ENCODE measurements around the gene ZGPAT.
"Not testable (repeated sequence)": the region's sequence is repeated elsewhere in the genome, so short reads cannot be mapped to it uniquely, and the experiment has no call there.

Gene ZGPAT

GRCh38 chr20:63664861-63665594, 42.8 kb upstream of the ZGPAT start:
- Histone ChIP-seq H3K9ac (ENCODE audit: low read length) (no peak overlapping the region), H3K9me3 (ENCODE audit: low read length) (no peaks in the 10 kb centered on the region), H3K4me1 (ENCODE audit: insufficient read depth, low read length) (no peaks in the 10 kb centered on the region), H3K27ac (ENCODE audit: low read depth, low read length) (no peak overlapping the region), H3K36me3 (ENCODE audit: insufficient read depth, low read length) (peaks cover 43% of the 10 kb centered on the region), H3K4me3 (ENCODE audit: low read depth in 1 of 2, low read length in 2 of 2) (no peak overlapping the region), H3K27me3 (ENCODE audit: control insufficient read depth in 1 of 2, insufficient read depth in 2 of 2, low read length in 2 of 2) (no peaks in the 10 kb centered on the region)

- peaks cover 43% of the 10 kb centered on the region for H3K36me3 ChIP-seq (ENCODE audit: insufficient read depth, low read length)
- no peak overlapping the region for H3K27ac ChIP-seq (ENCODE audit: low read depth, low read length)
- no peaks in the 10 kb centered on the region for H3K27me3 ChIP-seq (ENCODE audit: control insufficient read depth in 1 of 2, insufficient read depth in 2 of 2, low read length in 2 of 2)
- H3K4me1 ChIP-seq (ENCODE audit: insufficient read depth, low read length), result no peaks in the 10 kb centered on the region
- H3K9ac ChIP-seq (ENCODE audit: low read length), result no peak overlapping the region
- H3K9me3 ChIP-seq (ENCODE audit: low read length), result no peaks in the 10 kb centered on the region
- H3K4me3 ChIP-seq (ENCODE audit: low read depth in 1 of 2, low read length in 2 of 2), result no peak overlapping the region
These were observed 42.1 kb upstream of the ZGPAT start for GRCh38 chr20:63665708-63666107.

- Histone ChIP-seq H3K27ac (ENCODE audit: low read depth, low read length) (no peak overlapping the region), H3K27me3 (ENCODE audit: control insufficient read depth in 1 of 2, insufficient read depth in 2 of 2, low read length in 2 of 2) (no peaks in the 10 kb centered on the region), H3K36me3 (ENCODE audit: insufficient read depth, low read length) (peaks cover 22% of the 10 kb centered on the region), H3K4me1 (ENCODE audit: insufficient read depth, low read length) (no peaks in the 10 kb centered on the region), H3K9me3 (ENCODE audit: low read length) (no peaks in the 10 kb centered on the region), H3K9ac (ENCODE audit: low read length) (no peak overlapping the region), H3K4me3 (ENCODE audit: low read depth in 1 of 2, low read length in 2 of 2) (no peak overlapping the region)
These were observed 40.0 kb upstream of the ZGPAT start for GRCh38 chr20:63667858-63668257.

GRCh38 chr20:63668351-63668750, 39.5 kb upstream of the ZGPAT start:
- H3K4me1 ChIP-seq (ENCODE audit: insufficient read depth, low read length), result no peaks in the 10 kb centered on the region
- H3K4me3 ChIP-seq (ENCODE audit: low read depth in 1 of 2, low read length in 2 of 2), result no peak overlapping the region
- H3K27ac ChIP-seq (ENCODE audit: low read depth, low read length), result no peak overlapping the region
- no peaks in the 10 kb centered on the region for H3K9me3 ChIP-seq (ENCODE audit: low read length)
- peaks cover 18% of the 10 kb centered on the region for H3K36me3 ChIP-seq (ENCODE audit: insufficient read depth, low read length)
- H3K9ac ChIP-seq (ENCODE audit: low read length), result no peak overlapping the region
- no peaks in the 10 kb centered on the region for H3K27me3 ChIP-seq (ENCODE audit: control insufficient read depth in 1 of 2, insufficient read depth in 2 of 2, low read length in 2 of 2)

- H3K4me3 ChIP-seq (ENCODE audit: low read depth in 1 of 2, low read length in 2 of 2); H3K9me3 ChIP-seq (ENCODE audit: low read length); H3K27me3 ChIP-seq (ENCODE audit: control insufficient read depth in 1 of 2, insufficient read depth in 2 of 2, low read length in 2 of 2); H3K27ac ChIP-seq (ENCODE audit: low read depth, low read length); H3K9ac ChIP-seq (ENCODE audit: low read length); H3K4me1 ChIP-seq (ENCODE audit: insufficient read depth, low read length): not testable (repeated sequence)
- H3K36me3 ChIP-seq (ENCODE audit: insufficient read depth, low read length), result peaks cover 27% of the 10 kb centered on the region
These were observed 36.1 kb upstream of the ZGPAT start for GRCh38 chr20:63671695-63672094.

GRCh38 chr20:63672666-63673065, 35.2 kb upstream of the ZGPAT start:
- Histone ChIP-seq H3K9me3 (ENCODE audit: low read length) (no peaks in the 10 kb centered on the region), H3K4me1 (ENCODE audit: insufficient read depth, low read length) (no peaks in the 10 kb centered on the region), H3K4me3 (ENCODE audit: low read depth in 1 of 2, low read length in 2 of 2) (no peak overlapping the region), H3K9ac (ENCODE audit: low read length) (no peak overlapping the region), H3K27ac (ENCODE audit: low read depth, low read length) (no peak overlapping the region), H3K36me3 (ENCODE audit: insufficient read depth, low read length) (peaks cover 24% of the 10 kb centered on the region), H3K27me3 (ENCODE audit: control insufficient read depth in 1 of 2, insufficient read depth in 2 of 2, low read length in 2 of 2) (no peaks in the 10 kb centered on the region)

GRCh38 chr20:63673951-63674350, 33.9 kb upstream of the ZGPAT start:
- Histone ChIP-seq H3K36me3 (ENCODE audit: insufficient read depth, low read length) (peaks cover 25% of the 10 kb centered on the region), H3K9me3 (ENCODE audit: low read length) (no peaks in the 10 kb centered on the region), H3K4me3 (ENCODE audit: low read depth in 1 of 2, low read length in 2 of 2) (no peak overlapping the region), H3K9ac (ENCODE audit: low read length) (no peak overlapping the region), H3K4me1 (ENCODE audit: insufficient read depth, low read length) (no peaks in the 10 kb centered on the region), H3K27ac (ENCODE audit: low read depth, low read length) (no peak overlapping the region), H3K27me3 (ENCODE audit: control insufficient read depth in 1 of 2, insufficient read depth in 2 of 2, low read length in 2 of 2) (no peaks in the 10 kb centered on the region)

- H3K27ac ChIP-seq (ENCODE audit: low read depth, low read length), result no peak overlapping the region
- no peaks in the 10 kb centered on the region for H3K27me3 ChIP-seq (ENCODE audit: control insufficient read depth in 1 of 2, insufficient read depth in 2 of 2, low read length in 2 of 2)
- H3K36me3 ChIP-seq (ENCODE audit: insufficient read depth, low read length), result peaks cover 24% of the 10 kb centered on the region
- H3K9me3 ChIP-seq (ENCODE audit: low read length), result no peaks in the 10 kb centered on the region
- H3K4me3 ChIP-seq (ENCODE audit: low read depth in 1 of 2, low read length in 2 of 2), result no peak overlapping the region
- H3K4me1 ChIP-seq (ENCODE audit: insufficient read depth, low read length), result no peaks in the 10 kb centered on the region
- H3K9ac ChIP-seq (ENCODE audit: low read length), result no peak overlapping the region
These were observed 32.0 kb upstream of the ZGPAT start for GRCh38 chr20:63675681-63676368.

- Histone ChIP-seq H3K4me3 (ENCODE audit: low read depth in 1 of 2, low read length in 2 of 2) (no peak overlapping the region), H3K9me3 (ENCODE audit: low read length) (no peaks in the 10 kb centered on the region), H3K27ac (ENCODE audit: low read depth, low read length) (no peak overlapping the region), H3K4me1 (ENCODE audit: insufficient read depth, low read length) (peaks cover 7% of the 10 kb centered on the region), H3K36me3 (ENCODE audit: insufficient read depth, low read length) (peaks cover 24% of the 10 kb centered on the region), H3K9ac (ENCODE audit: low read length) (no peak overlapping the region), H3K27me3 (ENCODE audit: control insufficient read depth in 1 of 2, insufficient read depth in 2 of 2, low read length in 2 of 2) (no peaks in the 10 kb centered on the region)
These were observed 29.8 kb upstream of the ZGPAT start for GRCh38 chr20:63678071-63678470.

GRCh38 chr20:63678667-63679465, 29.0 kb upstream of the ZGPAT start:
- H3K4me3 ChIP-seq (ENCODE audit: low read depth in 1 of 2, low read length in 2 of 2), result no peak overlapping the region
- no peak overlapping the region for H3K27ac ChIP-seq (ENCODE audit: low read depth, low read length)
- H3K9ac ChIP-seq (ENCODE audit: low read length), result no peak overlapping the region
- H3K27me3 ChIP-seq (ENCODE audit: control insufficient read depth in 1 of 2, insufficient read depth in 2 of 2, low read length in 2 of 2), result no peaks in the 10 kb centered on the region
- peaks cover 9% of the 10 kb centered on the region for H3K4me1 ChIP-seq (ENCODE audit: insufficient read depth, low read length)
- no peaks in the 10 kb centered on the region for H3K9me3 ChIP-seq (ENCODE audit: low read length)
- peaks cover 22% of the 10 kb centered on the region for H3K36me3 ChIP-seq (ENCODE audit: insufficient read depth, low read length)

GRCh38 chr20:63679799-63680305, 28.0 kb upstream of the ZGPAT start:
- Histone ChIP-seq H3K9me3 (ENCODE audit: low read length) (no peaks in the 10 kb centered on the region), H3K27me3 (ENCODE audit: control insufficient read depth in 1 of 2, insufficient read depth in 2 of 2, low read length in 2 of 2) (no peaks in the 10 kb centered on the region), H3K4me3 (ENCODE audit: low read depth in 1 of 2, low read length in 2 of 2) (no peak overlapping the region), H3K36me3 (ENCODE audit: insufficient read depth, low read length) (peaks cover 15% of the 10 kb centered on the region), H3K4me1 (ENCODE audit: insufficient read depth, low read length) (peaks cover 9% of the 10 kb centered on the region), H3K9ac (ENCODE audit: low read length) (no peak overlapping the region), H3K27ac (ENCODE audit: low read depth, low read length) (no peak overlapping the region)
